Measurements from ENCODE around the gene TK2. TPM values are rescaled to one million over a fixed set of nuclear protein-coding genes. Genes with fewer than 3 reads are reported as not detected.

Gene TK2
- total RNA-seq, 1 experiment from 2014 or later = 5.0 TPM

DNA sequence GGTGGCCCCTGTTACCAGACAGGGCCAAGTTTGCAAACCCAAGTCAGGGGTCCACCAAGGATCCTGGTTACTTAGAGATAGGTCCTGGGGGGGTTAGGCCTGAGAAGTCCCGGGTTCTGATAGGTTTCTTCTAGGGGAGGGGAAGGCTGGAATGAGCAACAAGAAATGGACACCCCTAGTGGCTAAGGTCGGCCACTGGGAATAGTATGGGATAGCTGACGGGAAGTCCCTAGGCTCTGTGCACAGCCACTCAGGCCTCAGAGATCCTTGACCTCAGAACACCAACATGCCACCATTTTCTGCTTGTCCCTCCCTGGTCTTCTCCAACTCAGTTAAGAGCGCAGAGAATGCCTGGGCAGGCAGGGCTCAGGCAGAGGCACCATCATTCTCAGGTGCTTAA, 13.4 kb downstream of the TK2 start:
- no peak overlapping the region for H3K27ac Mint-ChIP-seq
- no peaks in the 10 kb centered on the region for H3K27me3 Mint-ChIP-seq (ENCODE audit: low read depth)
- no peaks in the 10 kb centered on the region for H3K9me3 Mint-ChIP-seq
- DNase-seq (ENCODE audit: low spot score) (no peak), ATAC-seq (peak; percentile 76)
- TF ChIP-seq, protein P1, sequence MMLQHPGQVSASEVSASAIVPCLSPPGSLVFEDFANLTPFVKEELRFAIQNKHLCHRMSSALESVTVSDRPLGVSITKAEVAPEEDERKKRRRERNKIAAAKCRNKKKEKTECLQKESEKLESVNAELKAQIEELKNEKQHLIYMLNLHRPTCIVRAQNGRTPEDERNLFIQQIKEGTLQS (CRISPR knock-in tag; conservative IDR thresholded peaks at IDR 0.05) = no peak
- no peak for TF ChIP-seq CBFB (CRISPR knock-in tag; IDR thresholded peaks at IDR 0.05; ENCODE audit: low read depth)
- TF ChIP-seq JUN (CRISPR knock-in tag; IDR thresholded peaks at IDR 0.05) = no peak
- TF ChIP-seq FOXK1 (CRISPR knock-in tag; IDR thresholded peaks at IDR 0.05) = no peak
- TF ChIP-seq, protein P2, sequence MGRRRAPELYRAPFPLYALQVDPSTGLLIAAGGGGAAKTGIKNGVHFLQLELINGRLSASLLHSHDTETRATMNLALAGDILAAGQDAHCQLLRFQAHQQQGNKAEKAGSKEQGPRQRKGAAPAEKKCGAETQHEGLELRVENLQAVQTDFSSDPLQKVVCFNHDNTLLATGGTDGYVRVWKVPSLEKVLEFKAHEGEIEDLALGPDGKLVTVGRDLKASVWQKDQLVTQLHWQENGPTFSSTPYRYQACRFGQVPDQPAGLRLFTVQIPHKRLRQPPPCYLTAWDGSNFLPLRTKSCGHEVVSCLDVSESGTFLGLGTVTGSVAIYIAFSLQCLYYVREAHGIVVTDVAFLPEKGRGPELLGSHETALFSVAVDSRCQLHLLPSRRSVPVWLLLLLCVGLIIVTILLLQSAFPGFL (CRISPR knock-in tag; IDR thresholded peaks at IDR 0.05; ENCODE audit: borderline replicate concordance) = no peak
- TF ChIP-seq ESRRA (CRISPR knock-in tag; IDR thresholded peaks at IDR 0.05; ENCODE audit: borderline replicate concordance) = no peak
- TF ChIP-seq, protein P3, sequence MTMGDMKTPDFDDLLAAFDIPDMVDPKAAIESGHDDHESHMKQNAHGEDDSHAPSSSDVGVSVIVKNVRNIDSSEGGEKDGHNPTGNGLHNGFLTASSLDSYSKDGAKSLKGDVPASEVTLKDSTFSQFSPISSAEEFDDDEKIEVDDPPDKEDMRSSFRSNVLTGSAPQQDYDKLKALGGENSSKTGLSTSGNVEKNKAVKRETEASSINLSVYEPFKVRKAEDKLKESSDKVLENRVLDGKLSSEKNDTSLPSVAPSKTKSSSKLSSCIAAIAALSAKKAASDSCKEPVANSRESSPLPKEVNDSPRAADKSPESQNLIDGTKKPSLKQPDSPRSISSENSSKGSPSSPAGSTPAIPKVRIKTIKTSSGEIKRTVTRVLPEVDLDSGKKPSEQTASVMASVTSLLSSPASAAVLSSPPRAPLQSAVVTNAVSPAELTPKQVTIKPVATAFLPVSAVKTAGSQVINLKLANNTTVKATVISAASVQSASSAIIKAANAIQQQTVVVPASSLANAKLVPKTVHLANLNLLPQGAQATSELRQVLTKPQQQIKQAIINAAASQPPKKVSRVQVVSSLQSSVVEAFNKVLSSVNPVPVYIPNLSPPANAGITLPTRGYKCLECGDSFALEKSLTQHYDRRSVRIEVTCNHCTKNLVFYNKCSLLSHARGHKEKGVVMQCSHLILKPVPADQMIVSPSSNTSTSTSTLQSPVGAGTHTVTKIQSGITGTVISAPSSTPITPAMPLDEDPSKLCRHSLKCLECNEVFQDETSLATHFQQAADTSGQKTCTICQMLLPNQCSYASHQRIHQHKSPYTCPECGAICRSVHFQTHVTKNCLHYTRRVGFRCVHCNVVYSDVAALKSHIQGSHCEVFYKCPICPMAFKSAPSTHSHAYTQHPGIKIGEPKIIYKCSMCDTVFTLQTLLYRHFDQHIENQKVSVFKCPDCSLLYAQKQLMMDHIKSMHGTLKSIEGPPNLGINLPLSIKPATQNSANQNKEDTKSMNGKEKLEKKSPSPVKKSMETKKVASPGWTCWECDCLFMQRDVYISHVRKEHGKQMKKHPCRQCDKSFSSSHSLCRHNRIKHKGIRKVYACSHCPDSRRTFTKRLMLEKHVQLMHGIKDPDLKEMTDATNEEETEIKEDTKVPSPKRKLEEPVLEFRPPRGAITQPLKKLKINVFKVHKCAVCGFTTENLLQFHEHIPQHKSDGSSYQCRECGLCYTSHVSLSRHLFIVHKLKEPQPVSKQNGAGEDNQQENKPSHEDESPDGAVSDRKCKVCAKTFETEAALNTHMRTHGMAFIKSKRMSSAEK (CRISPR knock-in tag; IDR thresholded peaks at IDR 0.05; ENCODE audit: borderline replicate concordance) = no peak
- TF ChIP-seq, protein P4, sequence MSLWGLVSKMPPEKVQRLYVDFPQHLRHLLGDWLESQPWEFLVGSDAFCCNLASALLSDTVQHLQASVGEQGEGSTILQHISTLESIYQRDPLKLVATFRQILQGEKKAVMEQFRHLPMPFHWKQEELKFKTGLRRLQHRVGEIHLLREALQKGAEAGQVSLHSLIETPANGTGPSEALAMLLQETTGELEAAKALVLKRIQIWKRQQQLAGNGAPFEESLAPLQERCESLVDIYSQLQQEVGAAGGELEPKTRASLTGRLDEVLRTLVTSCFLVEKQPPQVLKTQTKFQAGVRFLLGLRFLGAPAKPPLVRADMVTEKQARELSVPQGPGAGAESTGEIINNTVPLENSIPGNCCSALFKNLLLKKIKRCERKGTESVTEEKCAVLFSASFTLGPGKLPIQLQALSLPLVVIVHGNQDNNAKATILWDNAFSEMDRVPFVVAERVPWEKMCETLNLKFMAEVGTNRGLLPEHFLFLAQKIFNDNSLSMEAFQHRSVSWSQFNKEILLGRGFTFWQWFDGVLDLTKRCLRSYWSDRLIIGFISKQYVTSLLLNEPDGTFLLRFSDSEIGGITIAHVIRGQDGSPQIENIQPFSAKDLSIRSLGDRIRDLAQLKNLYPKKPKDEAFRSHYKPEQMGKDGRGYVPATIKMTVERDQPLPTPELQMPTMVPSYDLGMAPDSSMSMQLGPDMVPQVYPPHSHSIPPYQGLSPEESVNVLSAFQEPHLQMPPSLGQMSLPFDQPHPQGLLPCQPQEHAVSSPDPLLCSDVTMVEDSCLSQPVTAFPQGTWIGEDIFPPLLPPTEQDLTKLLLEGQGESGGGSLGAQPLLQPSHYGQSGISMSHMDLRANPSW (CRISPR knock-in tag; conservative IDR thresholded peaks at IDR 0.05; ENCODE audit: low read depth) = no peak
- TF ChIP-seq ELF4 (CRISPR knock-in tag; IDR thresholded peaks at IDR 0.05; ENCODE audit: low read depth) = no peak
- no peak for TF ChIP-seq SP1 (CRISPR knock-in tag; conservative IDR thresholded peaks at IDR 0.05)
- TF ChIP-seq, protein P5, sequence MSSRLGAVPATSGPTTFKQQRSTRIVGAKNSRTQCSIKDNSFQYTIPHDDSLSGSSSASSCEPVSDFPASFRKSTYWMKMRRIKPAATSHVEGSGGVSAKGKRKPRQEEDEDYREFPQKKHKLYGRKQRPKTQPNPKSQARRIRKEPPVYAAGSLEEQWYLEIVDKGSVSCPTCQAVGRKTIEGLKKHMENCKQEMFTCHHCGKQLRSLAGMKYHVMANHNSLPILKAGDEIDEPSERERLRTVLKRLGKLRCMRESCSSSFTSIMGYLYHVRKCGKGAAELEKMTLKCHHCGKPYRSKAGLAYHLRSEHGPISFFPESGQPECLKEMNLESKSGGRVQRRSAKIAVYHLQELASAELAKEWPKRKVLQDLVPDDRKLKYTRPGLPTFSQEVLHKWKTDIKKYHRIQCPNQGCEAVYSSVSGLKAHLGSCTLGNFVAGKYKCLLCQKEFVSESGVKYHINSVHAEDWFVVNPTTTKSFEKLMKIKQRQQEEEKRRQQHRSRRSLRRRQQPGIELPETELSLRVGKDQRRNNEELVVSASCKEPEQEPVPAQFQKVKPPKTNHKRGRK (CRISPR knock-in tag; IDR thresholded peaks at IDR 0.05; ENCODE audit: borderline replicate concordance) = no peak
- TF ChIP-seq FOXP1 (CRISPR knock-in tag; IDR thresholded peaks at IDR 0.05; ENCODE audit: borderline replicate concordance) = no peak
- no peak for TF ChIP-seq ZNF423 (CRISPR knock-in tag; IDR thresholded peaks at IDR 0.05)
- TF ChIP-seq, protein P6, sequence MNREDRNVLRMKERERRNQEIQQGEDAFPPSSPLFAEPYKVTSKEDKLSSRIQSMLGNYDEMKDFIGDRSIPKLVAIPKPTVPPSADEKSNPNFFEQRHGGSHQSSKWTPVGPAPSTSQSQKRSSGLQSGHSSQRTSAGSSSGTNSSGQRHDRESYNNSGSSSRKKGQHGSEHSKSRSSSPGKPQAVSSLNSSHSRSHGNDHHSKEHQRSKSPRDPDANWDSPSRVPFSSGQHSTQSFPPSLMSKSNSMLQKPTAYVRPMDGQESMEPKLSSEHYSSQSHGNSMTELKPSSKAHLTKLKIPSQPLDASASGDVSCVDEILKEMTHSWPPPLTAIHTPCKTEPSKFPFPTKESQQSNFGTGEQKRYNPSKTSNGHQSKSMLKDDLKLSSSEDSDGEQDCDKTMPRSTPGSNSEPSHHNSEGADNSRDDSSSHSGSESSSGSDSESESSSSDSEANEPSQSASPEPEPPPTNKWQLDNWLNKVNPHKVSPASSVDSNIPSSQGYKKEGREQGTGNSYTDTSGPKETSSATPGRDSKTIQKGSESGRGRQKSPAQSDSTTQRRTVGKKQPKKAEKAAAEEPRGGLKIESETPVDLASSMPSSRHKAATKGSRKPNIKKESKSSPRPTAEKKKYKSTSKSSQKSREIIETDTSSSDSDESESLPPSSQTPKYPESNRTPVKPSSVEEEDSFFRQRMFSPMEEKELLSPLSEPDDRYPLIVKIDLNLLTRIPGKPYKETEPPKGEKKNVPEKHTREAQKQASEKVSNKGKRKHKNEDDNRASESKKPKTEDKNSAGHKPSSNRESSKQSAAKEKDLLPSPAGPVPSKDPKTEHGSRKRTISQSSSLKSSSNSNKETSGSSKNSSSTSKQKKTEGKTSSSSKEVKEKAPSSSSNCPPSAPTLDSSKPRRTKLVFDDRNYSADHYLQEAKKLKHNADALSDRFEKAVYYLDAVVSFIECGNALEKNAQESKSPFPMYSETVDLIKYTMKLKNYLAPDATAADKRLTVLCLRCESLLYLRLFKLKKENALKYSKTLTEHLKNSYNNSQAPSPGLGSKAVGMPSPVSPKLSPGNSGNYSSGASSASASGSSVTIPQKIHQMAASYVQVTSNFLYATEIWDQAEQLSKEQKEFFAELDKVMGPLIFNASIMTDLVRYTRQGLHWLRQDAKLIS (CRISPR knock-in tag; IDR thresholded peaks at IDR 0.05; ENCODE audit: borderline replicate concordance) = no peak
- H3K36me3 Mint-ChIP-seq = no peaks in the 10 kb centered on the region
- CTCF ChIA-PET = interaction anchor here (0.6 to 1.5 kb wide), 6 partner anchors 11 to 130 kb away, joined by 3 to 6 read pairs (median 5); no protein-coding TSS in a partner anchor
- no peak overlapping the region for H3K4me3 Mint-ChIP-seq
- POLR2A ChIA-PET = no interaction called here
- peaks cover 6% of the 10 kb centered on the region for H3K4me1 Mint-ChIP-seq
